Endothelial cell of umbilical vein (primary cell): Measurements from ENCODE around the gene TPR. TPM values are rescaled to one million over a fixed set of nuclear protein-coding genes. Genes with fewer than 3 reads are reported as not detected.

ENCODE experiments used
- BruUV-seq: library from RNA; stranded (reverse); fragments of 400-500 nt; replicated peaks from 2 replicates; lab custom pipeline; 2021; lab: Mats Ljungman, UMichigan
- CTCF ChIA-PET: fragments of 300-600, 350-600 bp; sonication (Branson Sonifier 250); formaldehyde crosslinking; loops from one replicate; lab custom pipeline; 2021; ENCODE audit warnings: antibody characterized with exemption, inconsistent platforms; lab: Charles Lee
- POLR2A ChIA-PET: fragments of 300-600, 350-600 bp; sonication (Branson Sonifier 250); formaldehyde crosslinking; loops from one replicate; lab custom pipeline; 2021; ENCODE audit warnings: antibody characterized with exemption, inconsistent platforms; lab: Charles Lee
- DNase-seq: peaks from one replicate; pipeline ENCODE4 v3.0.0-alpha.2; 2011; ENCODE audit warnings: low read depth, low spot score
- FAIRE-seq: peaks from 2 replicates; lab custom pipeline; 2011; peaks lifted over from hg19 to GRCh38; lab: Jason Lieb, UNC
- H2AFZ ChIP-seq: 2 replicates; pipeline ENCODE4 v1.6.0; 2012; ENCODE audit warnings: low read depth, low read length, control low read depth, inconsistent platforms
- H3K27ac ChIP-seq: 2 replicates; pipeline ENCODE4 v1.5.1; 2011; ENCODE audit warnings: low read depth, mild to moderate bottlenecking, control low read depth, low read length, moderate library complexity; ENCODE audit not compliant: insufficient read depth
- H3K27me3 ChIP-seq, 2 experiments: 2 replicates each; pipeline versions ENCODE4 v1.6.0 to v1.6.1; 2011; ENCODE audit warnings: low read length in 2 of 2, mixed read lengths in 1 of 2; ENCODE audit not compliant: control insufficient read depth in 2 of 2, insufficient read depth in 2 of 2
- H3K36me3 ChIP-seq, 2 experiments: 2 replicates in 1 of 2; 3 replicates in 1 of 2; pipeline ENCODE4 v1.5.1; 2011; ENCODE audit warnings: low read length in 2 of 2, mild to moderate bottlenecking in 1 of 2, moderate library complexity in 1 of 2; ENCODE audit not compliant: control insufficient read depth in 2 of 2, insufficient read depth in 2 of 2; ENCODE audit errors: extremely low read depth in 1 of 2
- H3K4me1 ChIP-seq: 3 replicates; pipeline ENCODE4 v1.5.1; 2011; ENCODE audit warnings: mild to moderate bottlenecking, low read length; ENCODE audit not compliant: control insufficient read depth, insufficient read depth; ENCODE audit errors: extremely low read depth
- H3K4me2 ChIP-seq: 2 replicates; pipeline ENCODE4 v1.6.1; 2011; ENCODE audit warnings: low read length, control low read depth, mixed read lengths; ENCODE audit not compliant: insufficient read depth
- H3K4me3 ChIP-seq, 3 experiments: fragments of 200-600 bp in 1 of 3; sonication (generic), shearing (Covaris generic) in 1 of 3; replicated peaks in 1 of 3; 2 replicates each; pipeline ENCODE4 v1.5.1; 2011 to 2016; ENCODE audit warnings: control low read depth in 3 of 3, low read length in 3 of 3, mild to moderate bottlenecking in 2 of 3, inconsistent platforms in 1 of 3, low read depth in 1 of 3, moderate library complexity in 1 of 3; ENCODE audit not compliant: insufficient read depth in 1 of 3
- H3K79me2 ChIP-seq: 2 replicates; pipeline ENCODE4 v1.6.0; 2012; ENCODE audit warnings: low read length, inconsistent platforms; ENCODE audit not compliant: control insufficient read depth, insufficient read depth
- H3K9ac ChIP-seq: replicated peaks from 2 replicates; pipeline ENCODE3; 2011; ENCODE audit warnings: low read length, control low read depth; ENCODE audit not compliant: insufficient read depth; ENCODE audit errors: extremely low read depth
- H3K9me1 ChIP-seq: replicated peaks from 3 replicates; pipeline ENCODE4 v1.6.0; 2011; ENCODE audit warnings: mild to moderate bottlenecking, low read length; ENCODE audit not compliant: control insufficient read depth, insufficient read depth; ENCODE audit errors: extremely low read depth
- H3K9me3 ChIP-seq: replicated peaks from 2 replicates; pipeline ENCODE4 v1.5.1; 2012; ENCODE audit warnings: low read length, inconsistent platforms; ENCODE audit not compliant: control insufficient read depth, insufficient read depth
- H4K20me1 ChIP-seq: replicated peaks from 2 replicates; pipeline ENCODE3; 2011; ENCODE audit warnings: mild to moderate bottlenecking, low read length; ENCODE audit not compliant: control insufficient read depth, insufficient read depth; ENCODE audit errors: extremely low read depth
- EZH2 ChIP-seq: IDR thresholded peaks from 2 replicates; pipeline ENCODE4 v1.6.1; 2012; ENCODE audit warnings: borderline replicate concordance, low read depth, mild to moderate bottlenecking, moderate library complexity, low read length, inconsistent platforms; ENCODE audit not compliant: severe bottlenecking
- FOS ChIP-seq: IDR thresholded peaks from 2 replicates; pipeline ENCODE4 v1.6.1; 2011; ENCODE audit warnings: mild to moderate bottlenecking, low read length, moderate library complexity, borderline replicate concordance; ENCODE audit not compliant: insufficient read depth
- GATA2 ChIP-seq: IDR thresholded peaks from 2 replicates; pipeline ENCODE4 v1.7.0; 2011; ENCODE audit warnings: low read depth, mild to moderate bottlenecking, moderate library complexity, mixed read lengths, low read length; ENCODE audit not compliant: insufficient read length, insufficient read depth
- JUN ChIP-seq: IDR thresholded peaks from 2 replicates; pipeline ENCODE4 v1.6.1; 2011; ENCODE audit warnings: borderline replicate concordance, low read depth; ENCODE audit not compliant: insufficient read length, insufficient read depth
- MYC ChIP-seq: IDR thresholded peaks from one replicate; pipeline ENCODE4 v1.6.1; 2011; ENCODE audit warnings: mild to moderate bottlenecking, low read depth, low read length
- POLR2A ChIP-seq: IDR thresholded peaks from 2 replicates; pipeline ENCODE4 v1.6.1; 2012; ENCODE audit warnings: low read depth, mild to moderate bottlenecking, control low read depth, low read length
- POLR2AphosphoS5 ChIP-seq: IDR thresholded peaks from 2 replicates; pipeline ENCODE4 v1.6.1; 2012; ENCODE audit warnings: low read depth, mild to moderate bottlenecking, control low read depth, low read length, moderate library complexity; ENCODE audit not compliant: insufficient read depth
- dilution Hi-C: fragments of 300-500 bp; cut with MboI; formaldehyde crosslinking; loops from one replicate; pipeline ENCODE4 v1.15.0; 2019; ENCODE audit warnings: low sequenced_read_pairs; ENCODE audit not compliant: extremely low pct_ligation_motif_present
- intact Hi-C: fragments of 100-400 bp; cut with micrococcal nuclease; formaldehyde crosslinking; loops from one replicate; pipeline ENCODE4 v1.10.0; 2022
- polyA plus RNA-seq, 4 experiments: library from polyadenylated mRNA; depleted of rRNA in 3 of 4; stranded (reverse) in 3 of 4; unstranded in 1 of 4; fragments of >200 nt; gene quantifications; 2 replicates each; pipeline versions ENCODE4 v1.2.1 to v1.2.3, GENCODE V29; 2011 to 2012; ENCODE audit warnings: missing spikeins in 1 of 4
- total RNA-seq: library from RNA; stranded (reverse); gene quantifications from 2 replicates; pipeline ENCODE4 v1.2.3, GENCODE V29; 2021
- TF ChIP-seq, protein P1 (sequence below), 2 donors: IDR thresholded peaks; 1 replicate in 1 of 2; 2 replicates in 1 of 2; pipeline ENCODE4 v1.5.1; 2011; ENCODE audit warnings: low read length in 2 of 2, mild to moderate bottlenecking in 2 of 2, moderate library complexity in 2 of 2, control low read depth in 1 of 2, inconsistent platforms in 1 of 2, low read depth in 1 of 2; ENCODE audit not compliant: insufficient read depth in 1 of 2; ENCODE audit errors: extremely low read depth in 1 of 2
- TF ChIP-seq, protein P2 (sequence below): IDR thresholded peaks from 2 replicates; pipeline ENCODE4 v1.6.1; 2011; ENCODE audit not compliant: insufficient read depth, insufficient read length

The TPR gene
- total and polyA plus RNA-seq, 2 donors (not counting 3 experiments of a cell fraction or from before 2014, with no cell fraction given): 49.4 to 118 TPM

DNA sequence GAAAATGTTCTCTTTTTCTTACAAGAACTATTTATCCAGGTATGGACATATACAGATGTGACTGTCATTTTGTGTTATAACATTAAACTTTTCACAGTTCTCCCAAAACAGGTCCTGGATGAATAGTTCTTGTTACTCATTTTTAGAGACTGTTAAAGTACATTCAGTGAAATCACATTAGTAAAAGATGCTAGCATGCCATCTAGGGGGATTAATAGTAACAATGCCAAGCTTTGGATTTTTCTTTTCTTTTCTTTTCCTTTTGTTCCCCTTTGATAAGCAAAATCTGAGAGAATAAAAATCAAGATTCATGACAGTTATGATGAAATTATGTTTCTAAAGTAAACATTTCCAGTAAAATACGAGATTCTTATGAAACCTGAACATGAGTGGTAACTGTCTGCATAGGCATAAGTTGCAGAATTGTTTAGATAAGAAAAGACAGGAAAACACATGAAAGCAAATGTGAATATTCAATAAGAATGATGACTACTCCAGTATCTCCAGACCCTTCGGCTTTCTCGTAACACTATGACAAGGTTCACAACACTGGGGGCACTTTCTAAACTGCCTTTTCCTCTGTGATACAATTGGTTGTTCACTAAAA lies 77.5 kb downstream of the TPR start:
- TF ChIP-seq, protein P1, sequence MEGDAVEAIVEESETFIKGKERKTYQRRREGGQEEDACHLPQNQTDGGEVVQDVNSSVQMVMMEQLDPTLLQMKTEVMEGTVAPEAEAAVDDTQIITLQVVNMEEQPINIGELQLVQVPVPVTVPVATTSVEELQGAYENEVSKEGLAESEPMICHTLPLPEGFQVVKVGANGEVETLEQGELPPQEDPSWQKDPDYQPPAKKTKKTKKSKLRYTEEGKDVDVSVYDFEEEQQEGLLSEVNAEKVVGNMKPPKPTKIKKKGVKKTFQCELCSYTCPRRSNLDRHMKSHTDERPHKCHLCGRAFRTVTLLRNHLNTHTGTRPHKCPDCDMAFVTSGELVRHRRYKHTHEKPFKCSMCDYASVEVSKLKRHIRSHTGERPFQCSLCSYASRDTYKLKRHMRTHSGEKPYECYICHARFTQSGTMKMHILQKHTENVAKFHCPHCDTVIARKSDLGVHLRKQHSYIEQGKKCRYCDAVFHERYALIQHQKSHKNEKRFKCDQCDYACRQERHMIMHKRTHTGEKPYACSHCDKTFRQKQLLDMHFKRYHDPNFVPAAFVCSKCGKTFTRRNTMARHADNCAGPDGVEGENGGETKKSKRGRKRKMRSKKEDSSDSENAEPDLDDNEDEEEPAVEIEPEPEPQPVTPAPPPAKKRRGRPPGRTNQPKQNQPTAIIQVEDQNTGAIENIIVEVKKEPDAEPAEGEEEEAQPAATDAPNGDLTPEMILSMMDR (IDR thresholded peaks at IDR 0.05; ENCODE audit: extremely low read depth in 1 of 2, insufficient read depth in 1 of 2, low read depth in 1 of 2, low read length in 2 of 2): no peak
- TF ChIP-seq POLR2AphosphoS5 (no peak), EZH2 (no peak), MYC (no peak)
- no peak overlapping the region for H3K4me2 ChIP-seq
- BruUV-seq: no TSS peak
- FAIRE-seq (peak; percentile 31), DNase-seq (peak; percentile 15)
- no peaks in the 10 kb centered on the region for H3K36me3 ChIP-seq
- H3K27ac ChIP-seq: no peak overlapping the region
- no peak overlapping the region for H3K9ac ChIP-seq
- no peaks in the 10 kb centered on the region for H3K79me2 ChIP-seq
- peak overlapping the region; percentile 64 for H2AFZ ChIP-seq
- H3K4me1 ChIP-seq: no peaks in the 10 kb centered on the region
- H3K27me3 ChIP-seq: no peaks in the 10 kb centered on the region
- H3K9me1 ChIP-seq: no peaks in the 10 kb centered on the region
- H3K9me3 ChIP-seq: no peaks in the 10 kb centered on the region
- intact Hi-C loops: no loop called here
- dilution Hi-C loops: no loop called here
- ChIA-PET CTCF (interaction anchor here (1.3 to 2.9 kb wide), 2 partner anchors 27 to 577 kb away, joined by 3 to 9 read pairs; no protein-coding TSS in a partner anchor), POLR2A (no interaction called here)
- no peak overlapping the region for H3K4me3 ChIP-seq
- H4K20me1 ChIP-seq: no peaks in the 10 kb centered on the region

DNA sequence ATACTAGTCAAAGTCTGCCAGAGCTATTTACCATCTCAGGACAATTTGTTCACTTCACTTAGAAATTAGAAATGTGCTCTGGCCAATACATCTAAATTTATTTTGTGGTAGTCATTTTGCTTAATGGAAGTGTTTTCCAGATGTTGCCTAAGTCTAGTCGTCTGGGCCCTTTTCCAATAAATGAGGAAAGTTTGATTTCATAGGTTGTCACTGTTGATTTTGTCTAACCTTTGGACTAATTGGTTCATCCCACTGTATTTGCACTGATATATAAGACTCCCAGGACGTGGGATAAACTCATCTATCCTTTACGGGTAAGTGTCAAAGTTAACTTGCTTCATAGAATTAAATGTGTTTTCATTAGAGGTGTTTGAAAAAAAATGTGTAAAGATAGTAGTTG lies 79.1 kb downstream of the TPR start, which contains the start of gene PRG4:
Gene PRG4, plus strand, starts transcription at position 300 of the 400 bp plus-strand sequence.
- H3K9me1 ChIP-seq: no peaks in the 10 kb centered on the region
- CTCF ChIA-PET: interaction anchor here (0.8 to 2.9 kb wide), 2 partner anchors 29 to 576 kb away, joined by 3 to 9 read pairs; no protein-coding TSS in a partner anchor
- FAIRE-seq (no peak), DNase-seq (no peak)
- no peak within 1 kb of the TSS for H3K9ac ChIP-seq
- H4K20me1 ChIP-seq: no peaks in the 10 kb centered on the region
- POLR2A ChIA-PET: no interaction called here
- intact Hi-C loops (no loop called here), dilution Hi-C loops (no loop called here)
- H3K27ac ChIP-seq: no peak within 1 kb of the TSS
- no peak within 1 kb of the TSS for H3K4me2 ChIP-seq
- H3K36me3 ChIP-seq: no peaks in the 10 kb centered on the region
- no peak within 1 kb of the TSS for H3K4me3 ChIP-seq
- no peak within 1 kb of the TSS for H2AFZ ChIP-seq
- H3K27me3 ChIP-seq: no peaks in the 10 kb centered on the region
- TF ChIP-seq GATA2 (no peak), MYC (no peak), EZH2 (no peak), POLR2AphosphoS5 (no peak), FOS (no peak), JUN (no peak), POLR2A (no peak)
- TF ChIP-seq, protein P1 (IDR thresholded peaks at IDR 0.05; ENCODE audit: extremely low read depth in 1 of 2, insufficient read depth in 1 of 2, low read depth in 1 of 2, low read length in 2 of 2): no peak
- TF ChIP-seq, protein P2, sequence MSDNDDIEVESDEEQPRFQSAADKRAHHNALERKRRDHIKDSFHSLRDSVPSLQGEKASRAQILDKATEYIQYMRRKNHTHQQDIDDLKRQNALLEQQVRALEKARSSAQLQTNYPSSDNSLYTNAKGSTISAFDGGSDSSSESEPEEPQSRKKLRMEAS: no peak
- no peaks in the 10 kb centered on the region for H3K4me1 ChIP-seq
- H3K9me3 ChIP-seq: no peaks in the 10 kb centered on the region
- no TSS peak for BruUV-seq
- no peaks in the 10 kb centered on the region for H3K79me2 ChIP-seq
